Stimulated activated CD8-positive, alpha-beta memory T cell treated with anti-CD3 and anti-CD28 coated beads, Interleukin-4, amount 100 ng/mL, for 24 hours (primary cell): ENCODE measurements around the gene PEX6.
"Not testable (repeated sequence)": the region's sequence is repeated elsewhere in the genome, so short reads cannot be mapped to it uniquely, and the experiment has no call there.

Experiments used
- DNase-seq: peaks from one replicate; pipeline ENCODE4 v3.0.0-alpha.2; 2020; ENCODE audit warnings: low read depth

The PEX6 gene

GRCh38 chr6:42978839-42979522 is at the start of gene PEX6:
TSS of gene PEX6 (minus strand) at chr6:42979181. CDS start at chr6:42979150, 31 bp downstream.
- DNase-seq = peak; percentile 92

GRCh38 chr6:43026365-43026764 is 47.4 kb upstream of the PEX6 start:
- no peak for DNase-seq

GRCh38 chr6:43024436-43024835 is 45.5 kb upstream of the PEX6 start:
- no peak for DNase-seq

DNA sequence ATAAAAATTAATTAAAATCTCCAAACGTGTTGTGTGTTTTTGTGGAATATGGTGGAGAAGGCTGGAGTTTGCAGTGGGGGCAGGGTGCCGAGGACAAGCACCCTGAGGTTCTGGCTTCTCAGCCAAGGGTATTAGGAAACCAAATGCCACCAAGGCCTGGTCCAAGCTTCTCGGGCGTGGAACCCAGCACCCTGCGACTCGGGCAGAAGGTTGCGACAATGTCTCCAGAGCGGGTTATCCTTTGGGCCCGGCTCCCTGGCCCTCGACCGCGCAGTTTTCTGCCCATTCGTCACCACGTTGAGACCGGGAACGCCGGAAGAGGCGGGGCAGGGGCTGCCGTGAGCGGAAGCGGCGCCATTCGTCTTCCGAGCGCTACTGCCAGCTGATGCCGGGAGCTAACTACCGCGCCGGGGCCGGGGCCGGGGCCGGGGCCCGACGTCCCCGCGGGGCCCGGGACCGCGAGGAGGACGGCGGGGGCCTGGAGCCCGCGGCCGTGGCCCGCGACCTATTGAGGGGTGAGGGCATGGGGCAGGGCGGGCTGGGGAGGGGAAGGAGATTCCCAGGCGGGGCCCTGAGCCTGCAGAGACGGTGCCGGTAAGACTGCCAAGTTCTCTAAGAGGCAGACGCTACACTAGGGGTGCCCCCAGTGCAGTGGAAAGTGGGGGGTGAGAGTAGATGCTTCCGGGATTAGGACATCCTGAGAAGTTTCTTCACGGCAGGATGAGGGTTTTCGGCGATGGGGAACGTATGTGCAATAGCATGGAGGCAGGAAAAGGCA is 42.5 kb upstream of the PEX6 start, which contains the start of gene RRP36:
RRP36 (plus strand) TSS at position 354 of the 778 bp plus-strand sequence; CDS start at position 386, 32 bp downstream.
- DNase-seq = peak; percentile 66

GRCh38 chr6:43020847-43021246 is 41.9 kb upstream of the PEX6 start:
- no peak for DNase-seq

GRCh38 chr6:43020052-43020705 is 41.2 kb upstream of the PEX6 start:
- no peak for DNase-seq

GRCh38 chr6:43019152-43019551 is 40.2 kb upstream of the PEX6 start:
- no peak for DNase-seq

GRCh38 chr6:43016943-43017334 is 38.0 kb upstream of the PEX6 start:
- DNase-seq = no peak

GRCh38 chr6:43016176-43016942 is 37.4 kb upstream of the PEX6 start:
- DNase-seq = no peak

DNA sequence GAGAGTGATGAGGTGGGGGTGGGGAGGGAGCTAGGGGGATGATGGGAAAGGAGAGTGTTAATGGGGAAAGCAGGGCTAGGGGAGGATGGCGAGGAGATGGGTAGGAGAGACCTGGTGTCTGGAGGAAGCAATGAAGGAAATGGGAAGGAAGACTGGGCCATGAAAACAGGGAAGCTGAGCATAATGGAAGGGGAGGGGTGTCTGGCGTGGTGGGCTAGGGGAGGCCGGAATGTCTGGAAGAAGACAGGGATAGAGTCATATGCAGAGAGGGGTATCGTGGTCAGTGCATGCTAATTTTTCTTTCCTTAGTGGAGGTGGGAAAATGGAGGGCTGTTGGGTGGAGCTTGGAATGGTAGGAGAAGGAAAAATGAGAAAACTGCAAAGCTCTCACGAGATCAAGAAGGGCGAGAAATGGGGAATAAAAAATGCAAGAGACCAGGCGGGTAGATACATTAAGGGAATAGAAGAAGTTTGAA is 35.5 kb upstream of the PEX6 start:
- DNase-seq = no peak

- peak; percentile 97 for DNase-seq
These were observed 35.0 kb upstream of the PEX6 start, which contains the start of the genes KLHDC3 and MEA1 for GRCh38 chr6:43013843-43014433. TSS of gene KLHDC3 (plus strand) at chr6:43014249. CDS start at chr6:43017193, 2,944 bp downstream. TSS of gene MEA1 (minus strand) at chr6:43013946. CDS start at chr6:43013813, 133 bp downstream.

GRCh38 chr6:43013097-43013842 is 34.3 kb upstream of the PEX6 start:
- peak; percentile 2 for DNase-seq

- no peak for DNase-seq
These were observed 33.4 kb upstream of the PEX6 start for GRCh38 chr6:43012364-43012763.

GRCh38 chr6:43011207-43011606 is 32.2 kb upstream of the PEX6 start:
- no peak for DNase-seq

DNA sequence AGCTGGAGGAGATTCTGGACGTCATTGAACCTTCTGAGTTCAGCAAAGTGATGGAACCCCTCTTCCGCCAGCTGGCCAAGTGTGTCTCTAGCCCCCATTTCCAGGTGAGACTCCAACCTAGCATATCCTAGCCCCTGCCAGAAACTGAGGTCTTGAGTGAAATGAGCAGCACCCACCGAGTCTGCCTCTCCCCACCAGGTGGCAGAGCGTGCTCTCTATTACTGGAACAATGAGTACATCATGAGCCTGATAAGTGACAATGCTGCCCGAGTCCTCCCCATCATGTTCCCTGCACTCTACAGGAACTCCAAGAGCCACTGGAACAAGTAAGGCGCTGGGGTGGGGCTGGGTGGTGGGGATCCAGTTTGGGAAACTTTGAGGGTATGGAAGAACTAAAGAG is 30.1 kb upstream of the PEX6 start:
- no peak for DNase-seq

DNA sequence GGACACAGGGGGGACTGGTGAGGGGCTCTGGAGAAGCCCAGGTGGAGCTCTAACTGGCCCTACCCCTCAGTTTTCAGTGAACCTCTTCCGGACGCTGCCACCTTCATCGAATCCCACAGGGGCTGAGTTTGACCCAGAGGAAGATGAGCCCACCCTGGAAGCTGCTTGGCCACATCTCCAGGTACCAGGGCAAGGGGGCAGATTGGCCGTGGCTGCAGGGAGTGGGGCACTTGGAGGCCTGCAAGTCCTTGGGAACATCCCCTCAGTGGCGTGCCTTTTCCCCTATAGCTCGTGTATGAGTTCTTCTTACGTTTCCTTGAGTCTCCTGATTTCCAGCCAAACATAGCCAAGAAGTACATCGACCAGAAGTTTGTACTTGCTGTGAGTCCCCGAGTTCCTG is 28.1 kb upstream of the PEX6 start:
- no peak for DNase-seq

GRCh38 chr6:43006251-43006650 is 27.3 kb upstream of the PEX6 start:
- no peak for DNase-seq

GRCh38 chr6:43005844-43006243 is 26.9 kb upstream of the PEX6 start:
- DNase-seq = no peak

- no peak for DNase-seq
These were observed 22.9 kb upstream of the PEX6 start for GRCh38 chr6:43001843-43002242.

- not testable (repeated sequence) for DNase-seq
These were observed 19.2 kb upstream of the PEX6 start for GRCh38 chr6:42998205-42998604.

- no peak for DNase-seq
These were observed 17.5 kb upstream of the PEX6 start for GRCh38 chr6:42996513-42996912.
